Thyroid gland (tissue), 4 donors: ENCODE measurements around the gene GRM2. TPM values are rescaled to one million over a fixed set of nuclear protein-coding genes. Genes with fewer than 3 reads are reported as not detected.

Experiments
- DNase-seq, 2 donors: peaks; one replicate each; pipeline ENCODE4 v3.0.0-alpha.2; 2019
- H3K27ac ChIP-seq, 3 donors: fragments of 200-600 bp; sonication (generic); 1 replicate in 2 of 3; 2 replicates in 1 of 3; pipeline ENCODE4 v1.5.1; 2016 to 2019; ENCODE audit warnings: mild to moderate bottlenecking in 1 of 3, moderate library complexity in 1 of 3
- H3K27me3 ChIP-seq: fragments of 200-600 bp; sonication (generic); one replicate; pipeline ENCODE4 v1.5.1; 2019
- H3K36me3 ChIP-seq, 2 donors: fragments of 200-600 bp; sonication (generic); one replicate each; pipeline ENCODE4 v1.5.1; 2016 to 2019
- H3K4me1 ChIP-seq, 2 donors: fragments of 200-600 bp; sonication (generic); one replicate each; pipeline ENCODE4 v1.5.1; 2017 to 2019
- H3K4me3 ChIP-seq, 3 donors: fragments of 200-600 bp; sonication (generic); replicated peaks in 1 of 3; 1 replicate in 2 of 3; 2 replicates in 1 of 3; pipeline ENCODE4 v1.5.1; 2016; ENCODE audit warnings: mild to moderate bottlenecking in 1 of 3
- H3K9me3 ChIP-seq: fragments of 200-600 bp; sonication (generic); one replicate; pipeline ENCODE4 v1.5.1; 2017
- POLR2A ChIP-seq, 2 donors: fragments of 450-650 bp; IDR thresholded peaks; one replicate each; pipeline ENCODE4 v1.6.1; 2017; ENCODE audit warnings: antibody characterized with exemption in 2 of 2, mild to moderate bottlenecking in 2 of 2, moderate library complexity in 1 of 2
- WGBS, 2 donors: methylation state at CpG; one replicate each; pipeline ENCODE4 v1.1.5; 2017; 5-methylcytosine and 5-hydroxymethylcytosine counted together
- intact Hi-C: fragments of 100-400 bp; cut with DNase I; formaldehyde crosslinking; loops from one replicate; pipeline ENCODE4 v1.15.1; 2023
- total RNA-seq, 4 donors: library from RNA; depleted of rRNA; stranded (reverse); fragments of >200 nt; gene quantifications; one replicate each; pipeline ENCODE4 v1.2.3, GENCODE V29; 2016
- TF ChIP-seq, protein P1 (sequence below), 6 experiments: fragments of 200-600 bp in 3 of 6; fragments of 450-650 bp in 3 of 6; sonication (generic) in 3 of 6; IDR thresholded peaks; one replicate each; pipeline ENCODE4 v1.5.1; 2016 to 2019; ENCODE audit warnings: antibody characterized with exemption in 6 of 6, mild to moderate bottlenecking in 2 of 6, inconsistent platforms in 1 of 6, moderate library complexity in 1 of 6

The GRM2 gene
- total RNA-seq, 4 donors from 2014 or later, result 0.20 to 0.81 (median 0.45) TPM; not detected in 1

DNA sequence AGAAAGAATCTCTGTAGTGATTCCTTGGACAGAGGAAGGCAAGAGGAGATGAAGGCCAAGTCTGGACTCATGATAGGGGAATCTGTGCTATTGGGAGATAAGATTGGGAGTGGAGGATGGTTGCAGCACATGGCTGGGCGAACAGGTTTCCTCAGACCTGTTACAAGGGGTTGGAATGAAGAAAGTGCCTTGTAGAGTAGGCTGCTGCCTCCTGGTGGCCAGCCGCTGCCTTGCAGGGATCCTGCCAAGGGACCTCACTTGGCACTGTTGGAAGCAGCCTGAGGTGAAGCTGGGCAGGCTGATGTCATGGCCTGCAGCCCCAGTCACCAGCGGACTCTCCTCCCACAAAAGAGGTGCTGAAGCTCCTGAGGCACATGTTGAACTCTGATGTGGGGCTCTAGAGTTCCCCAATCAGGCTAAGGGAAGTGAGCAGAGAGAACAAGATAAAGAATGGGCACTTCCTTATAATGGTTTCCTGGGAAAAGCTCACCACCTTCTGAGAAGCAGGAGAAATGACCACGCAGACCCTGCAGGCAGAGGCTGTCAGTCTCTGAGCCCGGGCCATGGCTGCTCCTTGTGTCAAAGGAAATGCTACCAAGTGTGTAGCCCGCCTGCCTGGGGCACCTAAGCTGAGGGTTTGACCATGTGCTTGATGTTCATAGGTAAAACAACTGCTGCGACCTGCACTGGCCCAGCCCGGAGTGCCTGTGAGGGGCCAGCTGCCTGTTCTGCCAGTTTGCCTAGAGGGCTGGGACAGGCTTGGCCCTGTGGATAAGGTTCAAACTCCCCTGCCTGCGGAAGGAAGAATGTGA is 37.4 kb upstream of the GRM2 start:
- Histone ChIP-seq H3K9me3 (no peaks in the 10 kb centered on the region), H3K27ac (no peak overlapping the region), H3K36me3 (no peaks in the 10 kb centered on the region), H3K27me3 (no peaks in the 10 kb centered on the region), H3K4me3 (no peak overlapping the region), H3K4me1 (peaks cover 14 to 40% of the 10 kb centered on the region in 2 donors)
- peak; percentile 91 to 93 for DNase-seq
- intact Hi-C loops, result loop anchor here (2.0 to 5.0 kb wide), 2 partner anchors 167 to 277 kb away; partner anchors contain the start of gene RBM15B
- 52 to 57% methylated on average over 9 of the region's 9 CpGs for WGBS, 2 donors
- TF ChIP-seq POLR2A (IDR thresholded peaks at IDR 0.05), result no peak
- TF ChIP-seq, protein P1, sequence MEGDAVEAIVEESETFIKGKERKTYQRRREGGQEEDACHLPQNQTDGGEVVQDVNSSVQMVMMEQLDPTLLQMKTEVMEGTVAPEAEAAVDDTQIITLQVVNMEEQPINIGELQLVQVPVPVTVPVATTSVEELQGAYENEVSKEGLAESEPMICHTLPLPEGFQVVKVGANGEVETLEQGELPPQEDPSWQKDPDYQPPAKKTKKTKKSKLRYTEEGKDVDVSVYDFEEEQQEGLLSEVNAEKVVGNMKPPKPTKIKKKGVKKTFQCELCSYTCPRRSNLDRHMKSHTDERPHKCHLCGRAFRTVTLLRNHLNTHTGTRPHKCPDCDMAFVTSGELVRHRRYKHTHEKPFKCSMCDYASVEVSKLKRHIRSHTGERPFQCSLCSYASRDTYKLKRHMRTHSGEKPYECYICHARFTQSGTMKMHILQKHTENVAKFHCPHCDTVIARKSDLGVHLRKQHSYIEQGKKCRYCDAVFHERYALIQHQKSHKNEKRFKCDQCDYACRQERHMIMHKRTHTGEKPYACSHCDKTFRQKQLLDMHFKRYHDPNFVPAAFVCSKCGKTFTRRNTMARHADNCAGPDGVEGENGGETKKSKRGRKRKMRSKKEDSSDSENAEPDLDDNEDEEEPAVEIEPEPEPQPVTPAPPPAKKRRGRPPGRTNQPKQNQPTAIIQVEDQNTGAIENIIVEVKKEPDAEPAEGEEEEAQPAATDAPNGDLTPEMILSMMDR (IDR thresholded peaks at IDR 0.05), result peak; percentile 80 to 98 (median 92)

DNA sequence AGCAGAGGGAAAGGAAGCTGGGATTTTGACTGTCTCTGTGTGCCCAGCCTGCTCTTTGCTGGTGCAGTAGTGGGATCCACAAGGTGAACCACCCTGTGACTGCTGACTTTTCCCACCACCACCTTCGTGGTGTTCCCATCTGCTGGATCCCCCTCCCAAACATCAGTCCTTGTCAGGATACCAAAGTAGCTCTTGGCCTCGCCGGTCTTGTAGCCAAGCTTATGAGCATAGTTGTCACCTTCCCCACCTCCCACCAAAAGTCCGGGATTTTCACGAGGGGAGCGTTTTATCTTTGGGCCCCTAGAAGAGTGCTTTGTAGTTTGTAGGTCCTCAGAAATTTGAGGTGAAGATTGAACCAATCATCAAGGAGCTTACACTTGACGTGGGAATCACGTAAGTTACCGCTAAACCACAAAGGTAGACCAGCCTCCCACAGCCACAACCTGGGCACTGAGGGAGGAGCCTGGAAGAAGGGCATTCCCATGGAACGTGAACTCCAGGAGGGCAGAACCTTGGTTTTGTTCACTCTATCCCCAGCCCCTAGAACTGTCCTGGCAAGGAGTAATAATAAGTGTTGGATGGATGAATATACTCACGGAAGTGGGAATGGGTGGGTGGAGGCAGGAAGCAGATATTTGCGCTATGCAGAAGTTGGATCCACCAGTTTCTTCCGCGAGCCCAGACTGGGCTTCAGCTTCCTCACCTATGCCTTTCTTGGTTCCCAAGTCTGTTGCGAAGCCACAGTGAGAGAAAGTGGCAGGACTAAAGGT is 36.6 kb upstream of the GRM2 start:
- Histone ChIP-seq H3K27me3 (no peaks in the 10 kb centered on the region), H3K4me1 (peaks cover 14 to 48% of the 10 kb centered on the region in 2 donors), H3K9me3 (no peaks in the 10 kb centered on the region), H3K4me3 (peak overlapping the region; percentile 84 to 94 (median 84)), H3K36me3 (no peaks in the 10 kb centered on the region), H3K27ac (peak overlapping the region in 2 of 3 donors; percentile 93 to 94)
- DNase-seq, result no peak
- TF ChIP-seq, protein P1 (IDR thresholded peaks at IDR 0.05), result no peak
- TF ChIP-seq POLR2A (IDR thresholded peaks at IDR 0.05), result no peak
- WGBS, 2 donors, result 69 to 70% methylated on average over 15 of the region's 15 CpGs
- intact Hi-C loops, result loop anchor here (5.0 kb wide), 1 partner anchor 278 kb away; the partner anchor contains the start of gene RBM15B

DNA sequence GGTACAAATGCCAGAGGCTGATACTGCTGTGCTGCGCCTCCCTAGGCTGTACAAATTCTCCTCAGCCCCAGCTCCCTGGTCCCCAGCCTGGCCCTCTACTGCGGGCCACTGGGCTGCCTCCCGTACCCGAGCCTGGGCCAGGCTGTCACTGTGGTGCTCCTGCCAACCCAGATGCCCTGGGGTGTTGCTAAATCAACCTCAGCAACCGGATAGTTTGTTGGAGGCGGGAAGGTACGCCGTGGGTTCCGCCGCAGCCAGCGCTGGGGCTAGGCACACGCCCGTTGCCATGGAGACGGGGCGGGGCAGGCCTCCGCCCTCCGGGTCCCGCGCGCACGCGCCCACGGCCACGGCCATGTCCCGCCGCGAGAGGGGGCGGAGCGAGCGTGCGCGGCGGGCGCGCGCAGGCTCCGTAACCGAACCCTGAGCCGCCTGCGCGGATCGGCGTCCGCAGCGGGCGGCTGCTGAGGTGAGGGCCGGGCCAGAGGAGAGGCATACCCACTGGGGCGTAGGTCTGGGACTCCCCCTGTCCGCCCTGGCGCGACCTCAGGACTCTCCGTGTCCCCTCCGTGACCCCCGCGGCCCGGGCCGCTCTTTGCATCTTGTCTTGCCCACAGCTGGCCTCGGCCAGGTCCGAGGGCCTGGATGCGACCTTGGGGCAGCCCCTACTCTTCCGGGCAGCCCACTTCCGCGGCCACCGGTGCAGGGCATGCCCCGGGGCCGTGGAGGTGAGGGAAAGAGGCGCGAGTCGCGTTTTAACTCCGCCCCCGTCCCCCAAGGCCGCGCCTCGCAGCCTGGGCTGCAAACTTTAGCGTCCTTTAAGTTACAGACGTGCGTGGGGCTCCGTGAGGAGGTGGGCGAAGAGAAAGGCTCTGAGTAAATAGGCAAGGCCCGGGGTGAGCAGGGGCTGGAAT is 35.8 kb upstream of the GRM2 start, which contains the start of gene TEX264:
TSS of gene TEX264 (plus strand) at position 430 of the 911 bp plus-strand sequence. CDS start 3,053 bp downstream, outside the sequence.
- intact Hi-C loops, result loop anchor here (5.0 kb wide), 1 partner anchor 279 kb away; the partner anchor contains the start of gene RBM15B
- 0 to 2% methylated on average over 10 to 11 of the region's 81 CpGs for WGBS, 2 donors
- H3K9me3 ChIP-seq, result no peaks in the 10 kb centered on the region

More for the DNA sequence above, 35.8 kb upstream of the GRM2 start, which contains the start of gene TEX264:
- DNase-seq, result peak; percentile 89 to 91
- no peaks in the 10 kb centered on the region for H3K36me3 ChIP-seq
- H3K4me3 ChIP-seq, result peak within 1 kb of the TSS; percentile 84 to 94 (median 84)
- H3K27me3 ChIP-seq, result no peaks in the 10 kb centered on the region
- peak within 1 kb of the TSS; percentile 92 to 94 (median 93) for H3K27ac ChIP-seq
- peak in 1 of 2 donors; percentile 88 for TF ChIP-seq POLR2A (IDR thresholded peaks at IDR 0.05)
- TF ChIP-seq, protein P1 (IDR thresholded peaks at IDR 0.05), result no peak
- H3K4me1 ChIP-seq, result peaks cover 14 to 56% of the 10 kb centered on the region in 2 donors
